Activated CD8-positive, alpha-beta memory T cell treated with anti-CD3 and anti-CD28 coated beads, Interleukin-2, amount 50 U/mL, for 24 hours (primary cell): ENCODE measurements around the gene ARRDC1.

Experiments used
- DNase-seq: peaks from one replicate; pipeline ENCODE4 v3.0.0-alpha.2; 2020; ENCODE audit errors: extremely low read depth

The ARRDC1 gene

DNA sequence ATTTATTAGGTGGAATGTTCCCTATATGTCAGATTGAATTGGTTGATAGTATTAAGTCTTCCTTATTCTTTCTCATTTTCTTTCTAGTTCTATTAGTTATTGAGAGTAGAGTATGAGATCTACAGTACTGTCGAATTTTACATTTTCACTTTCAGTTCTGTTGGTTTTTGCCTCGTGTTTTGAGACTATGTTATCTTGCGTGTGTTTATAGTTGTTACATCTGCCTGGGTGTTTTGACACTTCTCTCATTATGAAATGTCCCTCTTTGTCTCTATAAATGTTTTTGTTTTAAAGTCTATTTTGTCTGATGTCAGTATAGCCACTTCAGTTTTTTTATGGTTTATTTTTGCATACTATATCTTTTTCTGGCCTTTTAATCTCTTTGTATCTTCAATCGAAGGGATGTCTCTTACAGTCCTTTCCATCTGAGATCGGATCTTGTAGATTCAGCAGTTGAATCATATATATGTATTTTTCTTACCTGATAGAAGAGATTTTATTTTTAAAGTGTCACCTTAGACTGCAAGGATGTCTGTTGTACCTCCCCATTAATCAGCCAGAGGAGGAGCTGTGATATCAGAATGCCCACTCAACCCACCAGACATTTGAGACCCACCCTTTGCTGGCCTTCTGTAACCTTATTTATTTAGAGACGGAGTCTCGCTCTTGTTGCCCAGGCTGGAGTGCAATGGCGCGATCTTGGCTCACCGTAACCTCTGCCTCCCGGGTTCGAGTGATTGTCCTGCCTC, 34.0 kb downstream of the ARRDC1 start:
- DNase-seq: no peak

GRCh38 chr9:137640862-137641261, 35.4 kb downstream of the ARRDC1 start:
- no peak for DNase-seq

GRCh38 chr9:137642118-137642601, 36.7 kb downstream of the ARRDC1 start:
- no peak for DNase-seq

- DNase-seq: no peak
These were observed 37.4 kb downstream of the ARRDC1 start for GRCh38 chr9:137642892-137643291.

DNA sequence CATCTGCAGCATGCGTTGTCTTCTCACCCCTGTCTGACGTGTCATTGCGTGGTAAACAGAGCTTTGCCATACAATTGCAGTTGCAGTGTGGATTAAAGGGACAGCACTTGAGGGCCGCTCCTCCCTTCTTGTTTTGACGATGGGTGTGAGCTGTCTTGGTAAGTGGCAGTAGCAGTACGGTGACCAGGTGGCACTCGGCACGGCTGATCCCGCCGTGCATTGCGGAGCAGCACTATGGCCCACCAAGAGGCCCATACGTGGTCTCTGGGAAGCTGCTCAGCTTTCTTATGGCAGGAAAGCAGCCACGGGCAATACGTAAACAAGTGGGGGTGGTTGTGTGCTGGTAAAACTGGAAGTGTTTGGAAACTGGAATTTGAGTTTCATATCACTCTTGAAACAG, 38.4 kb downstream of the ARRDC1 start:
- DNase-seq: no peak

DNA sequence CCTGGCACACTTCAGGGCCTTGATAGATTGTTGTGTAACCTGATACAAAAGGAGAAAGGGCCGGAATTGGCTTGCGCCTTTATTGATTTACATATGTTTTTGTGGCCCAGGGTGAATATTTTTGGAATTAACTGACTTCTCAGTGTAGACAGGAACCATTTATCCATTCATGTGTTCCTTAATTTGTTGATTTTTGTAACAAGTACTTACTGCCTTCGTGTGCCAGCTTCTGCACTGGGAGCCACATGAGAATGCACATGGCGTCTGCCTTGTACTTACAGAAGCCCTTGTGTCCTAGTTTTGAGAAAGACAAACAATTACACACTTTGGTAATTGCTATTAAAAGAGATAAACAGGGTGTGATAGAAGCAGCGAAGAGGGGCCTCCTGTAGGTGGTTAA, 39.7 kb downstream of the ARRDC1 start:
- no peak for DNase-seq

DNA sequence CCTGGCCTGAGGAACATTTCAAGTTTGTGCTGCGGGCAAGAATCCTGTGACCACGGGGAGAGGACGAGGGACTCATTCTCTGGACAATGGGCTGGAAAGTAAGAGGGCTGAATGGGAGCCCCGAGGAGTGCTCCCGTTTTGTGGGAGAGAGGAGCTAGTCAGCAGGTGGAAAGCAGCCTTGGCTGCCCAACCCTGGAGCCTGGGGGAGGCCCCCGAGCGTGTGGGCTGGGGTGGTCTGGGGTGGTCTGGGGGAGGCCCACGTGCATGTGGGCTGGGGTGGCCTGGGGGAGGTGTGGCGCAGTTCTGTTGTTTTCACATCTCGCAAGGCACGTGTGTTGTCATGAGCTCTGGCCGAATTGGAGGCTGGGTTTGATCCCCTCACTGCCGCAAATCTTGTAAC, 40.9 kb downstream of the ARRDC1 start:
- DNase-seq: no peak

DNA sequence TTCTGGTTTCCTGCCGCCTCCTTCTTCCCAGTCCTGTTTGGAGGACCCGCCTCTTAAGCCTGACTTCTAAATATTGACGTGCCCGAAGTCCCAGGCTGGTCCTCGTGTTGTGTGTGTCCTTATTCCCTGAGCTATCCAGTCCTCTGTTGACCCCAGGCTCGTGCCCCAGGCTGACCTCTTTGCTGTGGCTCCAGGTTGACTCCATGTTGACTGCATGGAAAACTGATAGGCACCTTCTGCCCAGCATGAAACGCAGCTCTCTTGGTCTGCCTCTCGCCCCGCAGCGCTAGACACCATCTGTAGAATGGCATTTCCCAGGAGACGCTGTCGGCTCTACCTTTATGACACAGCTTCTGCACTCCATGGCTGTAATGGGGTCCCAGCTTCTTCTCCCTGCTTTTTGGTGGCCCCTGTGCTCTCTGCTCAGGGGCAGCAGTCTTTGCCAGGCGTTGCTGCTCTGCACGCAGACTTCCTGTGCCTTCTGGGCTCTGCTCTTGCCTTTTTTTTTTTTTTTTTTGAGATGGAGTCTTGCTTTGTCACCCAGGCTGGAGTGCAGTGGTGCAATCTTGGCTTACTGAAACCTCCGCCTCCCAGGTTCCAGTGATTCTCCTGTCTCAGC, 41.7 kb downstream of the ARRDC1 start:
- DNase-seq: no peak

DNA sequence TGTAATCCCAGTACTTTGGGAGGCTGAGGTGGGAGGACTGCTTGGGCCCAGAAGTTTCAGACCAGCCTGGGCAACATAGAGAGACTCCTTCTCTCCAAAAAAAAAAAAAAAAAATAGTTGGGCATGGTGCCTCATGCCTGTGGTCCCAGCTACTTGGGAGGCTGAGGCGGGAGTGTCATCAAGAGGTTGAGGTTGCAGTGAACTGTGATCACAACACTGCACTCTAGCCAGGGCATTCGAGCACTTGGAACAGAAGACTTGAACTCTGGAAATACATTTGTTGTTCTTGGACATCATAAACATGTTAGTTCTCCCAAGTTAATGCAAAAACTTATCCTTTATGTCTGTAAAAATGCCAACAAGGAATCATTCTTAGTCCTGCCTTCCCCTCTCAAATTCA, 42.9 kb downstream of the ARRDC1 start:
- no peak for DNase-seq

DNA sequence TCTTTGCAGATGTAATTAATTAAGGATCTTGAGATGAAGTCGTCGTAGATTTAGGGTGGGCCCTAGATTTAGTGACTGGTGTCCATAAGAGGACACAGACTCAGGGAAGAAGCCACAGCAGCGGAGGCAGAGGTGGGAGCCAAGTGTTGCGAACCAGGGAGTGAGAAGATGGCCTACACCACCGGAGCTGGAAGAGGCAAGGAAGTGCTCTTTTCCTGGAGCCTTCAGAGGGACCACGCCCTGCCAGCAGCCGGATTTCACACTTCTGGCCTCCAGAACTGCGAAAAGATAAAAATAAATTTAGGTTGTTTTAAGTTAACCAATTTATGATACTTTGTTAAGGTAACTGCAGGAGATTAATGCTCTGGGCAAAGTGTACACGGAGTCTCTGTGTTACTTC, 44.1 kb downstream of the ARRDC1 start:
- DNase-seq: no peak

GRCh38 chr9:137650259-137650658, 44.8 kb downstream of the ARRDC1 start:
- no peak for DNase-seq

- no peak for DNase-seq
These were observed 45.3 kb downstream of the ARRDC1 start for GRCh38 chr9:137650779-137651178.

GRCh38 chr9:137656416-137656815, 50.9 kb downstream of the ARRDC1 start:
- DNase-seq: no peak

DNA sequence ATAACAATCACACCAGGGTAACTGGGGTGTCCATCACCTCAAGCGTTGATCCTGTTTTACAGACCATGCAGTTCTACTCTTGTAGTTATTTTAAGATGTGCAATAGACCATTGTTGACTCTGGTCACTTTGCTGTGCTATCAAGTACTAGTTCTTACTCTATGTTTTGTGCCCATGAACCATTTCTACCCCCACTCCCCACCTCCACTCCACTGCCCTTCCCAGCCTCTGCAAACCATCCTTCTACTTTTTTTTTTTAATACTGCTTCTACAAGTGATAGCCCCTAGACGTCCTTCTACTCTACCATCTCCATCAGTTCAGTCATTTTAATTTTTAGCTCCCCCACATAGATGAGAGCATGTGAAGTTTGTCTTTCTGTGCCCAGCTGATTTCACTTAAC, 52.1 kb downstream of the ARRDC1 start:
- no peak for DNase-seq

DNA sequence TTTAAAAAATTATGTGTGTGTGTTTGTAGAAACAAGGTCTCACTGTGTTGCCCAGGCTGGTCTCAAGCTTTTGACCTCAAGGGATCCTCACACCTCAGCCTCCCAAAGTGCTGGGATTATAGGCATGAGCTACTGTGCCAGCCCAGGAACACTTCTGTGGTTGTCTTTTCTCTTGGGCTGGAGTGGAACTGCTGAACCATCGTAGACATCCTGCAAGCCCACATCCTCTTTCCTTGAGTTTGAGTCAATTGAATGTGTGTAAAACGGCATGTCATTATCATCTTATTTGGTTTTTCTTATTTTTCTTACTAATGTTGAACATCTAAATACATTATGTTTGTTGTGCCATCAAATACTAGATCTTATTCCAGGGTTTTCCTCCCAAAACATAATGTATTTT, 53.3 kb downstream of the ARRDC1 start:
- no peak for DNase-seq

DNA sequence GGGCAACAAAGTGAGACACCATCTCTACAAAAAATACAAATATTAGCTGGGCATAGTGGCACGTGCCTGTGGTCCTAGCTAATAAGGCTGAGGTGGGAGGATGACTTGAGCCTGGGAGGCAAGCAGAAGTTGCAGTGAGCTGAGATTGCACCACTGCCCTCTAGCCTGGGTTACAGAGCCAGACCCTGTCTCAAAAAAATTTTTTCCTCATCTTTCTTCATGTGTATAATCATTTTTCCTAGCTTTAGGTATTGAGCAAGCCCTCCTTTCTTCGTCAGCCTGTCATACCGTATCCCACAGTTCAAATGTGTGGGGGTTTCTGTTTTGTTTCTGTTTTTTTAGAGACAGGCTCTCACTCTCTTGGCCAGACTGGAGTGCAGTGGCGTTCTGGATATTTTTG, 54.7 kb downstream of the ARRDC1 start:
- no peak for DNase-seq

DNA sequence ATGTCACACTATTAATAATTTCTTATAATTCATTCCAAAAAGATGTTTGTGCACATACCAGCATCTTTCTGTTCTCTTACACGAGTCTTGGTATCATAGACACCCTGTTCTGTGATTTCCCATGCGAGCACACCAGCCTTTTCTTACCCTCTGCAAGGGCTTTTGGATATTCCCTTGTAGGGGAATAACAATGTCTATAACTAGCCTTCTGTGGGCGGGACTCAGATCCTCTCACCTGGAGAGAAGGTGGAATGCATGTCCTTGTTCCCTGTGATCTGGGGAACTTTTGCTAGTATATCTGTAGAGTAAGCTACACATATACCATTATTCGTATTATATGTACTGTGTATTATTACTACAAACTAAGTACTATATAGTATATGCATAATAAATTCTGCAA, 58.1 kb downstream of the ARRDC1 start:
- no peak for DNase-seq

DNA sequence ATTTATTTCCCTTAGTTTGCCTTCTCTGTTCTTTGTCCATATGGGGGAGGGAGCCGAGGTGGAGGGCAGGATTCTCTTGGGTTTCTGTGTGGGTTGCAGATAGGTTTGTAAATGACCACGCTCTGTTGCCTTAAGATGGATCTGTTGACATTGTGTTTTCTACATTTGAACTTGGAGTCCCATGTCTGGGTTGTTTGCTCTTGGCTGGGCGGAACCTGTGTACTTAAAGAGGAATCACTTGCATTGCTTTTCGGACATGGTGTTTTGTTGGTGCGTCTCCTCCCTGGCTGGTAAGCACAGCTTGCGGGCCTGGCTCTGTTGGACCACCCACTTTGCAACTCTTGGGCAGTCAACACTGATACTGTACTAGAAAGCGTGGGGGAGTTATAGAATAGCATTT, 59.2 kb downstream of the ARRDC1 start:
- no peak for DNase-seq
